Ishikawa (cell line): ENCODE results near the gene SPRY4.
A peak's percentile ranks its signal among the peaks of the same experiment; 100 is the strongest.

Experiments used
- CEBPB ChIP-seq: IDR thresholded peaks from 2 replicates; pipeline ENCODE4 v1.6.1; 2012
- CREB1 ChIP-seq: IDR thresholded peaks from 2 replicates; pipeline ENCODE4 v1.6.1; 2012; ENCODE audit warnings: low read depth
- EGR1 ChIP-seq: IDR thresholded peaks from 2 replicates; pipeline ENCODE4 v1.6.1; 2012
- EP300 ChIP-seq: IDR thresholded peaks from 2 replicates; pipeline ENCODE4 v1.6.1; 2012; ENCODE audit warnings: borderline replicate concordance
- FOXM1 ChIP-seq: IDR thresholded peaks from 2 replicates; pipeline ENCODE4 v1.6.1; 2012; ENCODE audit warnings: low read depth, borderline replicate concordance
- NFIC ChIP-seq: IDR thresholded peaks from 2 replicates; pipeline ENCODE4 v1.6.1; 2012
- RAD21 ChIP-seq: IDR thresholded peaks from 2 replicates; pipeline ENCODE4 v1.6.1; 2012; ENCODE audit warnings: low read depth
- TAF1 ChIP-seq: IDR thresholded peaks from 2 replicates; pipeline ENCODE4 v1.6.1; 2012; ENCODE audit warnings: low read depth, mild to moderate bottlenecking
- TCF12 ChIP-seq: IDR thresholded peaks from 2 replicates; pipeline ENCODE4 v1.6.1; 2012; ENCODE audit warnings: low read depth
- TEAD4 ChIP-seq: IDR thresholded peaks from 2 replicates; pipeline ENCODE4 v1.6.1; 2012
- YY1 ChIP-seq: IDR thresholded peaks from 2 replicates; pipeline ENCODE4 v1.6.1; 2012; ENCODE audit warnings: low read depth
- ZBTB7A ChIP-seq: IDR thresholded peaks from 2 replicates; pipeline ENCODE4 v1.6.1; 2012; ENCODE audit warnings: low read depth
- TF ChIP-seq, protein P1 (sequence below): IDR thresholded peaks from 2 replicates; pipeline ENCODE4 v1.6.1; 2012
- TF ChIP-seq, protein P2 (sequence below): IDR thresholded peaks from 2 replicates; pipeline ENCODE4 v1.6.1; 2012
- TF ChIP-seq, protein P3 (sequence below): IDR thresholded peaks from 2 replicates; pipeline ENCODE4 v1.6.1; 2012; ENCODE audit warnings: low read depth, mild to moderate bottlenecking

The SPRY4 gene

DNA sequence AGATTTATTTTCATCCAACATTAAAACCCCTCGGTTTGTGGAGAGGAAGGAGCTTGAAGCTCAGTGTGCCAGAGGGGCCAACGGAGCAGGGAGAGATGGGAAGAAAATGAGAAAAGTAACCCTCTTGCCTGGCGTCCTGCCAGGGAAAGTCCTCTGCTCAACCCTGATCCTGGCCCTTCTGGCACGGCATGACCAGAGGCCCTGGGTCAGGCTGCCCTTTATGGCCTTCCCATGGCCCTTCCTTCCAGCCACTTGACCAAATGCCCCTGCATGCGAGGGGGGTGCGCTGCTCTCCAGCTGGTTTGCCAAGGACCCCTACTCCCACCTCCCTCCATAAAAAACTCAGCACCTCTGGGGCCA lies 43.8 kb downstream of the SPRY4 start:
- TF ChIP-seq, protein P1, sequence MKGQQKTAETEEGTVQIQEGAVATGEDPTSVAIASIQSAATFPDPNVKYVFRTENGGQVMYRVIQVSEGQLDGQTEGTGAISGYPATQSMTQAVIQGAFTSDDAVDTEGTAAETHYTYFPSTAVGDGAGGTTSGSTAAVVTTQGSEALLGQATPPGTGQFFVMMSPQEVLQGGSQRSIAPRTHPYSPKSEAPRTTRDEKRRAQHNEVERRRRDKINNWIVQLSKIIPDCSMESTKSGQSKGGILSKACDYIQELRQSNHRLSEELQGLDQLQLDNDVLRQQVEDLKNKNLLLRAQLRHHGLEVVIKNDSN, result no peak
- TF ChIP-seq, protein P2, sequence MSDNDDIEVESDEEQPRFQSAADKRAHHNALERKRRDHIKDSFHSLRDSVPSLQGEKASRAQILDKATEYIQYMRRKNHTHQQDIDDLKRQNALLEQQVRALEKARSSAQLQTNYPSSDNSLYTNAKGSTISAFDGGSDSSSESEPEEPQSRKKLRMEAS, result no peak
- TF ChIP-seq NFIC, result peak; percentile 49

DNA sequence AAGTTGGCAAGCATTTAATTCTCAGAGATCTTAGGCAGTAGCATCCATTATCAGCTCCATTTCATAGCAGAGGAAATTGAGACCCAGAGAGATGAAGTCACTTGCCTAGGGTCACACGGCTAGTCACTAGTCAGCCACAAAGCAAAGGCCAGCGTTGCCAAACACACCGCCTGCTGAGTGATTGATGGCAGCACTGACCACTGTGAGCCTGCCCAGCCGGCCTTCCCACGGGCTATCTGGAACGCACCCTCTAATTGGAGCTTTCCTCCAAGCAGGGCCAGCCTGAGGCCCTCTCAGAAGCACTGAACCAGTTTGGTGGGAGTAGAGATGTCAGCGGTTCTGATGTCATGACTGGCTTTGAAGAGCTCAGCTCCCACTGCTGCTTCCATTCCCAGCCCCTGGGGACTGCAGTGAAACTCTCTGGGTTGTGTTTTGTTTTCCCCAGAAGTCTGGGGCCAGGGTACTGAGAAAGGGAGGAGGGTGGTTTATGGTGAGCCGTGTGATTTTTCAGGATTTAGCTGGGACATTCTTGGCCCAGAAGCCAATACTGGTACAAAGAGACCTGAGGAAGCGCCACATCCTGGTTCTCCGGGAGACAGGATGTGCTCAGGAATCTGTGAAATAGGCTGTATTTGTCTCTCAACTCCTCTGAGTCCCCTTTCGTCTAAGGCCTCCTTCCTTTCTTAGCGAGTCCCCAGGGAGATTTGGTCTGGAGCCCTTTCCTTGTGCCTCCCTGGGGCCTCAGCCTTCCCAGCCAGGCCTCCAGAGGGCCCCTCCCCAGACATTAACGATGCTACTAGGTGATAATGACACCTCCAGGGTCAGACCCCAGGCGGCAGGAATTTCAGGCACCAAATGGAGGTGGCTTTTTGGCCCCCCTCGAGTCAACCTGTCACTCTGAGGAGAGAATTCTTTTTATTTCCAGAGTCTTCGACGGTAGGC lies 44.5 kb downstream of the SPRY4 start:
- TF ChIP-seq, protein P1, result peak; percentile 59
- TF ChIP-seq ZBTB7A, result no peak
- 0 out of 2 replicates have a peak, but pooled peaks have one; percentile 42 for TF ChIP-seq YY1
- TF ChIP-seq CREB1, result no peak
- TF ChIP-seq EP300, result peak; percentile 68
- peak; percentile 70 for TF ChIP-seq NFIC
- TF ChIP-seq, protein P3, sequence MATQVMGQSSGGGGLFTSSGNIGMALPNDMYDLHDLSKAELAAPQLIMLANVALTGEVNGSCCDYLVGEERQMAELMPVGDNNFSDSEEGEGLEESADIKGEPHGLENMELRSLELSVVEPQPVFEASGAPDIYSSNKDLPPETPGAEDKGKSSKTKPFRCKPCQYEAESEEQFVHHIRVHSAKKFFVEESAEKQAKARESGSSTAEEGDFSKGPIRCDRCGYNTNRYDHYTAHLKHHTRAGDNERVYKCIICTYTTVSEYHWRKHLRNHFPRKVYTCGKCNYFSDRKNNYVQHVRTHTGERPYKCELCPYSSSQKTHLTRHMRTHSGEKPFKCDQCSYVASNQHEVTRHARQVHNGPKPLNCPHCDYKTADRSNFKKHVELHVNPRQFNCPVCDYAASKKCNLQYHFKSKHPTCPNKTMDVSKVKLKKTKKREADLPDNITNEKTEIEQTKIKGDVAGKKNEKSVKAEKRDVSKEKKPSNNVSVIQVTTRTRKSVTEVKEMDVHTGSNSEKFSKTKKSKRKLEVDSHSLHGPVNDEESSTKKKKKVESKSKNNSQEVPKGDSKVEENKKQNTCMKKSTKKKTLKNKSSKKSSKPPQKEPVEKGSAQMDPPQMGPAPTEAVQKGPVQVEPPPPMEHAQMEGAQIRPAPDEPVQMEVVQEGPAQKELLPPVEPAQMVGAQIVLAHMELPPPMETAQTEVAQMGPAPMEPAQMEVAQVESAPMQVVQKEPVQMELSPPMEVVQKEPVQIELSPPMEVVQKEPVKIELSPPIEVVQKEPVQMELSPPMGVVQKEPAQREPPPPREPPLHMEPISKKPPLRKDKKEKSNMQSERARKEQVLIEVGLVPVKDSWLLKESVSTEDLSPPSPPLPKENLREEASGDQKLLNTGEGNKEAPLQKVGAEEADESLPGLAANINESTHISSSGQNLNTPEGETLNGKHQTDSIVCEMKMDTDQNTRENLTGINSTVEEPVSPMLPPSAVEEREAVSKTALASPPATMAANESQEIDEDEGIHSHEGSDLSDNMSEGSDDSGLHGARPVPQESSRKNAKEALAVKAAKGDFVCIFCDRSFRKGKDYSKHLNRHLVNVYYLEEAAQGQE, result no peak
- peak; percentile 40; the same call in 1 of the 2 replicates for TF ChIP-seq FOXM1
- TF ChIP-seq TCF12, result peak; percentile 86
- no peak; the same call in 1 of the 2 replicates for TF ChIP-seq EGR1
- no peak for TF ChIP-seq TAF1
- TF ChIP-seq, protein P2, result peak; percentile 62
- peak; percentile 89 for TF ChIP-seq CEBPB
- TF ChIP-seq TEAD4, result no peak; the same call in 1 of the 2 replicates
- peak; percentile 24; the same call in 1 of the 2 replicates for TF ChIP-seq RAD21

DNA sequence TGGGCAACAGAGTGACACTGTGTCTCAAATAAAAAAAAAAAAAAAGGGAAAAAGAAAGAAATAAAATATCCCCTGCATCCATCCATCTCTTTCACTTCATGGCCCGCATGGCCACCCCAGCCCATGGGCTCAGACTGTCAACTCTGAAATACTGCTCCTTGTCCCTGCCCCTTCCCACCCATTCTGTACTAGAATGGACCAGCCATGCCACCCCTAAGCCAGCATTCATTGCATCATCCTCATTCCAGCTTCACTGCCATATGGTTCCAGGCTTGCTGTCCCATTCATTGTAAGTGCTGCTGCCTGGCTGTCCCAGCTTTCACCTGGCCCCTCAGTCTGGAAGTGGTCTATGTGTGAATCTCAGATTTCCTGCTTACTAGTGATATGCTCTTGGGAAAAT lies 46.2 kb downstream of the SPRY4 start:
- TF ChIP-seq, protein P2, result no peak
- TF ChIP-seq FOXM1 (no peak), TCF12 (no peak), CEBPB (peak; percentile 35; the same call in 1 of the 2 replicates)

DNA sequence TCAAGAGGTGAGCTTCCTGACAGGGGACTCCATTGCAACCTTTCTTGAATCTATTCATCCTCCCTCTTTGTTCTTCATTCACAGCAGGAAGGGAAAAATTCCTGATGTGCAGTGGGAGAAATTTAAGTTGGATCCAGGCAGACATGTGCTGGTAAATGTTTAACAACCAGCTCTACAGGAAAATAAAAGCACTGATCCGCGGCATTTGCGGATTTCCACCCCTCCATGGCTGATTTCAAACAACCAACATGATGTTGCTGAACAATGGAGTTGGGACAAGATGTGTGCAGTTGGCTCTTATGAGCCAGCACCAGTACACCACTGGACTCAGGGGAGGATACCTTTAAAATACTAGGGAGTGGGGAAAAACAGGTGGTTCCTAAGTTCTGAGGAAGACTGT lies 47.0 kb downstream of the SPRY4 start:
- TF ChIP-seq YY1, result no peak
- TF ChIP-seq FOXM1, result no peak
- peak; percentile 45; the same call in 1 of the 2 replicates for TF ChIP-seq TEAD4
- no peak for TF ChIP-seq RAD21
- TF ChIP-seq, protein P2, result peak; percentile 15; the same call in 1 of the 2 replicates
- no peak for TF ChIP-seq CEBPB
- TF ChIP-seq, protein P1, result no peak
- no peak for TF ChIP-seq ZBTB7A
- no peak for TF ChIP-seq TCF12
- no peak for TF ChIP-seq NFIC
- TF ChIP-seq CREB1, result no peak
- no peak for TF ChIP-seq EGR1
- TF ChIP-seq, protein P3, result no peak
- TF ChIP-seq TAF1, result no peak
- peak; percentile 37; the same call in 1 of the 2 replicates for TF ChIP-seq EP300

DNA sequence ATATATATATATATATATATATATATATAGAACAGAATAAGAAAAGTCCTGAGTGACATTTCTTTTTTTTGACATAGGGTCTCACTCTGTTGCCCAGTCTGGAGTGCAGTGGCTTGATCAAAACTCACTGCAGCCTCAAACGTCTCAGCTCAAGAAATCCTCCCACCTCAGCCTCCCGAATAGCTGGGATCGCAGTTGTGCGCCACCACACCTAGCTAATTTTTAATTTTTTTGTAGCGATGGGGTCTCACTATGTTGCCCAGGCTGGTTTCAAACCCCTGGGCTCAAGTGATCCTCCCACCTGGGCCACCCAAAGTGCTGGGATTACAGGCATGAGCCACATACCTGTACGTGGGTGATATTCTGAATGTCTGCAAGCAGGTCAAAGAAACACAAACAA lies 48.3 kb downstream of the SPRY4 start:
- TF ChIP-seq RAD21 (no peak), NFIC (no peak), TAF1 (no peak), EP300 (no peak), TCF12 (no peak), CREB1 (no peak), YY1 (no peak), ZBTB7A (no peak), TEAD4 (no peak), EGR1 (no peak), FOXM1 (no peak)
- TF ChIP-seq, protein P1, result no peak
- TF ChIP-seq, protein P3, result no peak
- TF ChIP-seq, protein P2, result no peak
